ENCODE data around the gene SERPING1. TPM values are rescaled to one million over a fixed set of nuclear protein-coding genes. Genes with fewer than 3 reads are reported as not detected.

SERPING1 gene
- polyA plus RNA-seq, 1 experiment: 119 TPM

- H3K4me3 ChIP-seq (ENCODE audit: low read depth, low read length): no peak overlapping the region
- ChIA-PET POLR2A (interaction anchor here (0.7 kb wide), 1 partner anchor 36 kb away, joined by 16 read pairs; no protein-coding TSS in a partner anchor), CTCF (interaction anchor here (0.6 to 2.6 kb wide), 7 partner anchors 9 to 256 kb away, joined by 3 to 8 read pairs (median 3); no protein-coding TSS in a partner anchor)
- TF ChIP-seq CTCF (IDR thresholded peaks at IDR 0.05; ENCODE audit: insufficient read depth, low read depth, low read length): no peak
- H3K36me3 ChIP-seq (ENCODE audit: control insufficient read depth, insufficient read depth, low read length): peaks cover 4% of the 10 kb centered on the region
- no peak for DNase-seq (ENCODE audit: low read depth)
- H3K27me3 ChIP-seq (ENCODE audit: control insufficient read depth, insufficient read depth, low read length): no peaks in the 10 kb centered on the region
Observed at GRCh38 chr11:57604296-57605027, 7.0 kb downstream of the SERPING1 start.

GRCh38 chr11:57605028-57605420 is 7.5 kb downstream of the SERPING1 start:
- no peak for TF ChIP-seq CTCF (IDR thresholded peaks at IDR 0.05; ENCODE audit: insufficient read depth, low read depth, low read length)
- H3K4me3 ChIP-seq (ENCODE audit: low read depth, low read length): no peak overlapping the region
- H3K36me3 ChIP-seq (ENCODE audit: control insufficient read depth, insufficient read depth, low read length): peaks cover 4% of the 10 kb centered on the region
- CTCF ChIA-PET: interaction anchor here (0.6 to 2.6 kb wide), 9 partner anchors 8 to 256 kb away, joined by 3 to 8 read pairs (median 3); no protein-coding TSS in a partner anchor
- DNase-seq (ENCODE audit: low read depth): no peak
- POLR2A ChIA-PET: interaction anchor here (0.7 kb wide), 2 partner anchors 23 to 26 kb away, joined by 9 to 26 read pairs; no protein-coding TSS in a partner anchor
- no peaks in the 10 kb centered on the region for H3K27me3 ChIP-seq (ENCODE audit: control insufficient read depth, insufficient read depth, low read length)

- CTCF ChIA-PET: no interaction called here
- peaks cover 12% of the 10 kb centered on the region for H3K36me3 ChIP-seq (ENCODE audit: control insufficient read depth, insufficient read depth, low read length)
- TF ChIP-seq CTCF (IDR thresholded peaks at IDR 0.05; ENCODE audit: insufficient read depth, low read depth, low read length): no peak
- no peak for DNase-seq (ENCODE audit: low read depth)
- no peaks in the 10 kb centered on the region; the same call in 1 of the 2 replicates for H3K27me3 ChIP-seq (ENCODE audit: control insufficient read depth, insufficient read depth, low read length)
- H3K4me3 ChIP-seq (ENCODE audit: low read depth, low read length): no peak overlapping the region
- POLR2A ChIA-PET: no interaction called here
Observed at GRCh38 chr11:57610170-57610569, 12.7 kb downstream of the SERPING1 start.

GRCh38 chr11:57614234-57614772 is 16.8 kb downstream of the SERPING1 start:
- POLR2A ChIA-PET: no interaction called here
- TF ChIP-seq CTCF (IDR thresholded peaks at IDR 0.05; ENCODE audit: insufficient read depth, low read depth, low read length): no peak
- Histone ChIP-seq H3K36me3 (ENCODE audit: control insufficient read depth, insufficient read depth, low read length) (peaks cover 9% of the 10 kb centered on the region; the same call in 1 of the 2 replicates), H3K4me3 (ENCODE audit: low read depth, low read length) (no peak overlapping the region), H3K27me3 (ENCODE audit: control insufficient read depth, insufficient read depth, low read length) (no peaks in the 10 kb centered on the region; the same call in 1 of the 2 replicates)
- CTCF ChIA-PET: interaction anchor here (0.7 kb wide), 1 partner anchor 27 kb away, joined by 3 read pairs; no protein-coding TSS in a partner anchor
- DNase-seq (ENCODE audit: low read depth): no peak

- CTCF ChIA-PET: interaction anchor here (0.7 kb wide), 1 partner anchor 8 kb away, joined by 6 read pairs; no protein-coding TSS in a partner anchor
- Histone ChIP-seq H3K36me3 (ENCODE audit: control insufficient read depth, insufficient read depth, low read length) (peaks cover 9% of the 10 kb centered on the region; the same call in 1 of the 2 replicates), H3K4me3 (ENCODE audit: low read depth, low read length) (no peak overlapping the region), H3K27me3 (ENCODE audit: control insufficient read depth, insufficient read depth, low read length) (no peaks in the 10 kb centered on the region; the same call in 1 of the 2 replicates)
- POLR2A ChIA-PET: no interaction called here
- no peak for DNase-seq (ENCODE audit: low read depth)
- no peak for TF ChIP-seq CTCF (IDR thresholded peaks at IDR 0.05; ENCODE audit: insufficient read depth, low read depth, low read length)
Observed at GRCh38 chr11:57615308-57615707, 17.8 kb downstream of the SERPING1 start.
